ENCODE data around the gene PAX2.

PAX2 gene

DNA sequence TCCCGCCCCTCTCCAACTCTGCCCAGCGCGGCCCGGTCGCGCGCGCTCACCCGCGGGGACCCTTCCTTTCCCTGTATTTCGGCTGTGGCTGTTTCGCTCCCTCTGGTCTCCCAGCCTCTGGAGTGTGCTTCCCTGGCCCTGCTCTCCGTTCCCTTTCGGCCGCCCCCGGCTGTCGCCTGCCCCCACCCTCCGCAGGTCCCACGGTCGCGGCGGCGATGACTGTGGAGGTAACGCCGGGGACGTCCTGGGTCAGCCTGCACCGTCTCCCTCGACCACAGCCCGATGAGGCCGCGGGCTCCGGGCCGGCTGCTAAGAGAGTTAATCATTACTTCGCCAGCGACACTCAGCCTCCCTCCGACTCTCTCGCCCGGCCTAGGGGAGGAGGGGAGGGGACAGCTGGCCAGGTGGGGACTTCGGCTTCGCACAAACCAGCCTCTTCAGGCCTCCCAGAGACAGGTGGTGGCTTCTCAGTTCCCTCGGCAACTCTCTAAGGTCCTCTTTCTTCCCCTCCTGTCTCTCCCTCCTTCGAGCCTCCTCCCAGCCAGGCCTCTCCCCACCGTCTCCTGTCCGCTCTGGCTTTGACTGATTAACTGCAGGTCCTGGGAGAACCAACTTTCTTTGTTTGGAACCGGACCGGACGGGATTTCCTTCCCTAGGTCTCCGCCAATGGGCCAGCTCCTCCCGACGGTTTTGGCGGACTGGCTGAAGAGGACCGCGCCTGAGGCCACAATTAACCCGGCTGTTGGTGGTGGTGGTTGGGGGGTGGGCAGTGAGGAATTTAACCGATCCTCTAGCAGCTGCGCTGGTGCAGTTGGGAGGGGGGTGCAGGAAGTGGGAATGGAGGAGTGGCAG is 5.6 kb upstream of the PAX2 start:
- no peak for DNase-seq (ENCODE audit: low read depth in 2 of 2)

GRCh38 chr10:100740476-100741377 is 4.7 kb upstream of the PAX2 start:
- DNase-seq (ENCODE audit: low read depth in 2 of 2): no peak

DNA sequence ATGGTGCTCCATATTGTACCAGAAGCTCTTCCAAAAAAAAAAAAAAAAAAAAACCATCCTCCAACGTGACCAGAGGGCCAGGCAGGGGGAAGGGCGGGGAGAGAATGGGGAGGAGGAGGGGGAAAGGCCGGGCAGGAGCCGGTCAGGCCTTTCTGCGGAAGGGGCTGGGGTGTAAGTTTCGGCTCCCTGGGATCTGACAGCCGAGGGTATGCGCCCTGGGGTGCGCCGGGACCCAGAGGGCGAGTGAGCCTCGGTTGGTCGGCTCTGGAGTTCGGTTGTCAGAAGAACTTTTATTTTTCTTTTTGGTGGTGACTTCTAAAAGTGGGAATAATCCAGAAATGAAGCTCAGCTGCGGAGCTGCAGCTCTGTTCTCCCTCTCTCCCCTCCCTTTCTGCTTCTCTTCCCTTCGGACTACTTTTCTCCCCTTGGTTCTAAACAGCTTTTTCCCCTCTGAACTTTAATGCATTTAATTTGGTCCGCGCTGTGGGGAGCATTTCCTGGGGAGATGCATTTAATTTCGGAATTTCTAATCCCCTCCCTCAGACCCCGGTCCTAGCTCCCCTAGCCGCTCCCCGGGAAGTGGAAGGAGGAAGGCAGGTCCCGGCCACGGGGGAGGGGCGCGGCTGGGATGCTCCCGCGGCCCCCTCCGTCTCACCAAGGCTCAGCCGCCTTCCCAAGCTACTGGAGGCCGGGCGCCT is 3.9 kb upstream of the PAX2 start:
- no peak for DNase-seq (ENCODE audit: low read depth in 2 of 2)

DNA sequence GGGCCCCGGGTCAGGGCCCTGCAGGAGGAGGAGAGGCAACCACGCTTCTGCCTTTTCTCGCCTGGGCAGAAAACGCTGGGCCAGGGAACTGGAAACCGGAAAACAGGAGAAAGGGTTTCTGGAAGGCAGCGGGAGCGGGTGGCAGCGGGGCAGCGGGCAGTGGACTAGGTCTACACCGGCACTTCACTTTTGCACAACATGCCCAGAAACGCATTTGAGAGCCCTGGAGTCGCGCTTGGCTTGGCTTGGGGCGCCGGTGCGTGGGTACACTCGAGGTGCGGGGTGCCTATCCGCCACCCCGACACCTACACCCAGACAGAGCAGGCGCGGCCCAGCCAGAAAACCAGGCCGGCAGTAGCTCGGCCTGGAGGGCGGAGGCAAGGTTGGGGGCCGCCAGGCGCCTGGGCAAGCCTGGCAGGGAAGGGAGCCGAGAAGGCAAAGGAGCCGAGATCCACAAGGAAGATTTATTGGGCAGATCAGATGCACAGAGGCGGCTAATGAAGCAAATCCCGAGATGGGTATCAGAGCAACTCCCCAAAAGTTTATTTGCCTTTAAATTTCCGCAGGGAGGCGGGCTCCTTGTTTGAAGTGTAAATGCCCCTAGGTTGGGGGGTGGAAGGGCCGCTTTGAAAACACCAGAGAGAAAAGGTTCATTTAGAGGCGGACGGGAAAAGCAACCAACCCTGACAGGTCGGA is 3.2 kb upstream of the PAX2 start:
- DNase-seq (ENCODE audit: low read depth in 2 of 2): no peak

DNA sequence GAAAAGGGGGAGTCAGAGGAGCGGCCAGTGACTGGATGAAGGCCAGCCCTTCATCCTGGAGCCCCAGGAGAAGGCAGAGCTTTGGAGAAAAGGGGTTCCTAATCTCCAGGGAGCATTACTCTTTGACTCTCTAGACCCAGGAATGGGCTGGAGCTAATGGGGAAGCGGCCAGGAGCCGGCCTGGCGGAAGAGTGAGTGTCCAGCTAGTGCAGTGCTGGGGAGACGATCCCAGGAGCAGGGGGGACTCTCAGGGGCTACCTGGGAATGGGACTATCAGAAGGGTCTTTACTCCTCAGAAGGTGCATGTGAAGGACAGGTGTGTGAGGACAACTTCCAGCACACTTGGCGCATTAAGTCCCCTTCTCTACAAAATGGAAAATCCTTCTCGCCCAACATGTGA is 2.4 kb upstream of the PAX2 start:
- DNase-seq (ENCODE audit: low read depth in 2 of 2): no peak

- DNase-seq (ENCODE audit: low read depth in 2 of 2): peak; percentile 30 to 37
Observed at GRCh38 chr10:100743626-100744135, 1.7 kb upstream of the PAX2 start.

DNA sequence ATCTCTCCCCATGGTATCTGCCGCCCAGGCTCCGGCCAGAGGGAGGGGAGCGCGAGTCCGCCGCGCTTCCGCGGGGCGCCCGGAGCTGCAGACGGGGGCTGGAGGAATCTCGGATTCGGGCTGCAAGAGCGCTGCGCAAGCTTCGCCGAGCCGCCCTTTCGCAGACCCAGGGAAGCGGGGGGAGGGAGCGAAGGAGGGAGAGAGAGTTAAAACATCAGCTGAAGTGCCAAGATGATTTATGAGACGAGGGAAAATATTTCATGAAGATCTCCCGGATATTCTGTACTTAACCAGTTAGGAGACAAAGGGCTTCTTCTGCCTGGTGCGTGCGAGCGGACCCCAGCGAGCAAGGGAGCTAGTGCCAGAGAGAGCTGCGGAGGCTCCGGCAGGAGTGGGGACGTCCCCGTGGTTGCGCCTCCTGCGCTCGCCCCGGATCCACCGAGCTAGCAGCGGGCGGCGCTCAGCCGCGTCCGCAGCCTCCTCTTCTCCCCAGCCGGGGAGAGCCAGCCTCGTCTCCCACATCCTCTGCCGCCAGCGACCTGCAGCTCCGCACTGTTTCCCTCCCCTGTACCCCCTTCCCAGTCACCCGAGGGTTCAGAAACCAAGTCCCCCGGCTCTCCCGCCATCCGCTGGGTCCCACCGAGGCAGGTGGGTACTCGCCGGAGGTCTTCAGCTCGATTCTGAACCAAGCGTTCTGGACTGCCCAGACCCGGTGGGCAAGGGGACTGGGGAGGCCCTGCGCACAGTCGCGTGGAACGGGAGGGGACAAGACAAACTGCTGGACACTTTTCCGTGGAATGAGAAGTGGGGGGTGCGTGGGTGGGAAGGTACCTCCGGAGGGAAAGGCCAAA is 1.0 kb upstream of the PAX2 start:
- DNase-seq (ENCODE audit: low read depth in 2 of 2): peak in 1 of 2 donors; percentile 25

DNA sequence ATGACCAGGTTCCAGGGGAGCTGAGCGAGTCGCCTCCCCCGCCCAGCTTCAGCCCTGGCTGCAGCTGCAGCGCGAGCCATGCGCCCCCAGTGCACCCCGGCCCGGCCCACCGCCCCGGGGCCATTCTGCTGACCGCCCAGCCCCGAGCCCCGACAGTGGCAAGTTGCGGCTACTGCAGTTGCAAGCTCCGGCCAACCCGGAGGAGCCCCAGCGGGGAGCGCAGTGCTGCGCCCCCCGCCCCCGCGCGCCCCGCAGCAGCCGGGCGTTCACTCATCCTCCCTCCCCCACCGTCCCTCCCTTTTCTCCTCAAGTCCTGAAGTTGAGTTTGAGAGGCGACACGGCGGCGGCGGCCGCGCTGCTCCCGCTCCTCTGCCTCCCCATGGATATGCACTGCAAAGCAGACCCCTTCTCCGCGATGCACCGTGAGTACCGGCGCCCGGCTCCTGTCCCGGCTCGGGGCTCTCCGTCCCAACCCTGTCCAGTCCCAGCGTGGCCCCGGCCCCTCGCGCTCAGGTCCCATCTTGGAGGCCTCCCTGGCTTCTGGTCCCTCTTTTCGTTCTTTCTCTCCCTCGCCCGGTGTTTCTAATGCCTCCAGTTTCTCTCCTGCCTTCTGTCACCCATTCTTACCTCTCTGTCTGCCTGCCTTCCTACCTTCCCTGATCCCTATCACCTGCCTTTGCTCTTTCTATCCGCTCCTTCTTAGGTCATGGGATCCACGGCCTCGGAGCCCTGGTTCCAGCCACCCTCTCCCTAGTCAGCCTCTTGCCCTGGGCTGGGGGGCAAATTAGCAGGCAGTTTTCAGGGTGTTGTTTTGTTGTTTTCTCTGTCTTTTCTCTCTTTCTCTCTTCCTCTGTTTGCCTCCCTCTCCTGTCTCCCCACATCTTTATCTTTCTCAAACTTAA is 751 bp downstream of the PAX2 start:
- DNase-seq (ENCODE audit: low read depth in 2 of 2): no peak

GRCh38 chr10:100746784-100747455 is 1.5 kb downstream of the PAX2 start:
- no peak for DNase-seq (ENCODE audit: low read depth in 2 of 2)

GRCh38 chr10:100747456-100748230 is 2.3 kb downstream of the PAX2 start:
- DNase-seq (ENCODE audit: low read depth in 2 of 2): no peak

GRCh38 chr10:100748231-100749058 is 3.1 kb downstream of the PAX2 start:
- no peak for DNase-seq (ENCODE audit: low read depth in 2 of 2)

- no peak for DNase-seq (ENCODE audit: low read depth in 2 of 2)
Observed at GRCh38 chr10:100749059-100749308, 3.6 kb downstream of the PAX2 start.

- no peak for DNase-seq (ENCODE audit: low read depth in 2 of 2)
Observed at GRCh38 chr10:100749309-100750217, 4.2 kb downstream of the PAX2 start.

- no peak for DNase-seq (ENCODE audit: low read depth in 2 of 2)
Observed at GRCh38 chr10:100750291-100751210, 5.2 kb downstream of the PAX2 start.

Data from stimulated activated CD4-positive, alpha-beta T cell treated with anti-CD3 and anti-CD28 coated beads, Interleukin-4, amount 100 ng/mL, for 48 hours (primary cell).